Measurements from ENCODE around the gene SLC25A15.

GRCh38 chr13:40790154-40790616 lies 774 bp downstream of the SLC25A15 start:
- TF ChIP-seq SP1 (CRISPR knock-in tag; conservative IDR thresholded peaks at IDR 0.05) (no peak), CTCF (IDR thresholded peaks at IDR 0.05) (no peak), ZNF138 (CRISPR knock-in tag; conservative IDR thresholded peaks at IDR 0.05) (no peak), ATF3 (CRISPR knock-in tag; conservative IDR thresholded peaks at IDR 0.05) (no peak), E2F4 (CRISPR knock-in tag; IDR thresholded peaks at IDR 0.05; ENCODE audit: borderline replicate concordance, low read depth) (no peak), ZNF121 (CRISPR knock-in tag; IDR thresholded peaks at IDR 0.05) (no peak), ZNF263 (CRISPR knock-in tag; IDR thresholded peaks at IDR 0.05; ENCODE audit: low read depth) (no peak), JUN (CRISPR knock-in tag; IDR thresholded peaks at IDR 0.05) (no peak), USF2 (CRISPR knock-in tag; IDR thresholded peaks at IDR 0.05) (no peak), ZNF532 (CRISPR knock-in tag; IDR thresholded peaks at IDR 0.05; ENCODE audit: borderline replicate concordance) (no peak), NR1H2 (CRISPR knock-in tag; IDR thresholded peaks at IDR 0.05) (no peak), E2F5 (CRISPR knock-in tag; IDR thresholded peaks at IDR 0.05) (no peak), RELA (CRISPR knock-in tag; IDR thresholded peaks at IDR 0.05; ENCODE audit: borderline replicate concordance) (no peak)

Measured in WTC11 (cell line).